GM10248 (cell line): ENCODE data around the gene METTL16.

Experiments
- CTCF ChIA-PET: fragments of 300-600 bp; sonication (Branson Sonifier 250); formaldehyde crosslinking; extraction: SDS; loops from one replicate; lab custom pipeline; 2021; ENCODE audit warnings: antibody characterized with exemption; lab: Yijun Ruan, JAX
- POLR2A ChIA-PET: fragments of 350-650 bp; sonication (Branson Sonifier 250); formaldehyde crosslinking; extraction: SDS; loops from one replicate; lab custom pipeline; 2020; ENCODE audit warnings: antibody characterized with exemption; lab: Yijun Ruan, JAX
- DNase-seq: peaks from one replicate; pipeline ENCODE4 v3.0.0; 2012; ENCODE audit errors: extremely low spot score
- TF ChIP-seq, protein P1 (sequence below): IDR thresholded peaks from 2 replicates; pipeline ENCODE4 v1.5.1; 2012; ENCODE audit warnings: mild to moderate bottlenecking, low read depth; ENCODE audit errors: extremely low read depth, missing control alignments, control extremely low read depth

Gene METTL16

DNA sequence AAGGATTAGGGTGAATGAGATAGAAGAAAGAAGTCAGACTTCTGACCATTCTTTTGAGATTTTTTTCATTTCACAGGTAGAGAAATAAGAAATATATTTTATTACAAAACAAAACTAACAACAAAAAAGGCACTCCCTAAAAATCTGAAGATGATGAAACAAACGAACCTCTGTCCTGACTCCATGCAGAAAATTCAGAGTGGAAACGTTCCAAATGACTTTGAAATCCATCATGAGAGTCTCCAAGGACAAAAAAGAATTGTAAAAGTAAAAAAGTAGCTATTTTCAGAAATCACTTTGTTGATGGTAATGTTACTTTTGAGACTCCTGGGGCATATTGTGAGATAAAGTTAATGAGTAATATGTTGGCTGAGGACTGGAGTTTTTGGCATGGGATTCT is 84.5 kb downstream of the METTL16 start:
- POLR2A ChIA-PET: no interaction called here
- CTCF ChIA-PET: interaction anchor here (1.2 to 3.0 kb wide), 3 partner anchors 9 to 44 kb away, joined by 3 to 12 read pairs (median 8); no protein-coding TSS in a partner anchor
- DNase-seq: no peak
- TF ChIP-seq, protein P1, sequence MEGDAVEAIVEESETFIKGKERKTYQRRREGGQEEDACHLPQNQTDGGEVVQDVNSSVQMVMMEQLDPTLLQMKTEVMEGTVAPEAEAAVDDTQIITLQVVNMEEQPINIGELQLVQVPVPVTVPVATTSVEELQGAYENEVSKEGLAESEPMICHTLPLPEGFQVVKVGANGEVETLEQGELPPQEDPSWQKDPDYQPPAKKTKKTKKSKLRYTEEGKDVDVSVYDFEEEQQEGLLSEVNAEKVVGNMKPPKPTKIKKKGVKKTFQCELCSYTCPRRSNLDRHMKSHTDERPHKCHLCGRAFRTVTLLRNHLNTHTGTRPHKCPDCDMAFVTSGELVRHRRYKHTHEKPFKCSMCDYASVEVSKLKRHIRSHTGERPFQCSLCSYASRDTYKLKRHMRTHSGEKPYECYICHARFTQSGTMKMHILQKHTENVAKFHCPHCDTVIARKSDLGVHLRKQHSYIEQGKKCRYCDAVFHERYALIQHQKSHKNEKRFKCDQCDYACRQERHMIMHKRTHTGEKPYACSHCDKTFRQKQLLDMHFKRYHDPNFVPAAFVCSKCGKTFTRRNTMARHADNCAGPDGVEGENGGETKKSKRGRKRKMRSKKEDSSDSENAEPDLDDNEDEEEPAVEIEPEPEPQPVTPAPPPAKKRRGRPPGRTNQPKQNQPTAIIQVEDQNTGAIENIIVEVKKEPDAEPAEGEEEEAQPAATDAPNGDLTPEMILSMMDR: no peak

DNA sequence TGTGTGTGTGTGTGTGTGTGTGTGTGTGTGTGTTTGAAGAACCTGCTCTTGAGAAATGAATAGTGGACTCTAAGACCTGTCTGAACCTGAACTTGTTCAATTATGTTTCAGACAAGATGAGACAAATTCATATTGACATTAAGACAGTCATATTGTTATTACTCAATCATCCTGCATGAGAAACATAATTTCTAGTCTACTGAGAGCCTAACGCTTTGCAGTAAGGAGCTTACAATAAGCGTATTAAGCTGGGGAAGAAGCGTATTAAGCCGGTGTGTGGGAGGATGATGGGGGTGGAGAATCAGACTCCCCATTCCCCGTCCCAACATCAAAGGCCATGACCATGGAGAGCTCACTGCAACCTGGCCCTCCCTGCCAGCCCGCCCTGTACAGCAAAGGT is 88.4 kb downstream of the METTL16 start:
- no peak for DNase-seq
- TF ChIP-seq, protein P1: no peak
- ChIA-PET POLR2A (no interaction called here), CTCF (interaction anchor here (14.7 kb wide), 1 partner anchor 41 kb away, joined by 404 read pairs; no protein-coding TSS in a partner anchor)

DNA sequence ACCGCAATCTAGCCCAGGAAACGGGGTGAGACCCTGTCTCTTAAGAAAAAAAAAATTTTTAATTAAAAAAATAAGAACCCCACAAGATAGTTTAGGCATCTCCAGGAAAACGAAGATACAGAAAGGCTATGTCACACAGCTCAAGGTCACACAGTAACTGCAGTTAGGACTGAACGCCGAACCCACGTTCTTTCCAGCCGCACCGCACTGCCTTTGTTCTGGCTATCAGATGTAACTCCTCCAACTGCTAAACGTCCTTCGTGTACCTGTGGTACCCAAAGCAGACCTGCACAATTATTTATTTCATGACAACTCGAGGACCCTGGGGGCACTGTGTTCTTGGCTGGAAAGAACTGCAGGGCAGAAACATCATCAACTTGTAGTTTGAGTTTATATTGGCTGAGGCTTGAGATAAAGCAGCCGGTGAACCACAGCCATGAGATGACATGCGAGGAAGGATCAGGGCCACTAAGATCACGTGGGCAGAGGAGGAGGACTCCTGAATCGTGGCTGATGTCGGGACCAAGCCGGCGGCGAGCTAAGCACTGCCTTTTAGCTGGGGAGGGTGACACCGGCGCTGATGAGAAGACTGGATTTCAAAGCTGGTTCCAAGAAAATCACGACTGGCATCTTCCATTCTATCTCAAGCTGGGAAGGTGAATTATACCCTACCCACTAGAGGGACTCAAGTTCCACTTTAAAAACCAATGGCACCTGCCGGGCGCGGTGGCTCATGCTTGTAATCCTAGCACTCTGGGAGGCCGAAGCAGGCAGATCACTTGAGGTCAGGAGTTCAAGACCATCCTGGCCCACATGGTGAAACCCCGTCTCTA is 90.2 kb downstream of the METTL16 start:
- ChIA-PET CTCF (interaction anchor here (1.0 to 14.7 kb wide), 3 partner anchors 11 to 69 kb away, joined by 3 to 404 read pairs (median 5); no protein-coding TSS in a partner anchor), POLR2A (no interaction called here)
- TF ChIP-seq, protein P1: no peak
- DNase-seq: no peak

DNA sequence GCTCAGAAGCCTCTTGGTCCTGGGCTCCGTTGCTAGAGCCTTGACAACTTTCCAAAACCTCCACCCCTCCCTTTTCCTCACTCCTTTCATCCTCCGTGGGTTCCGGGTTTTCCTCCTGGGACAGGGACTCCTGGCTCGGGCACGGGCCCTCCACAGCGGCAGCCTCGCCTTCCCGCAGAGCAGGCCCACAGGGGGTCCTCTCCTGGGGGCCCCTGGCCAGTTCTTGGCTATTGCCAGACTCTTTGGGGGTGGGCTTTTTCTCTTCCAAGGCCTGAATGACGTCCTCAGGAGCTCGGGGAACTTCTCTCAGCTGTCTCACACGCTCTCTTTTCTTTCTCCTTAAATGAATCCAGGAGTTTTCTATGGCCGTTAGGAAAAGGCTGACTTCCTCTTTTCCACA is 91.5 kb downstream of the METTL16 start:
- POLR2A ChIA-PET: no interaction called here
- TF ChIP-seq, protein P1: no peak
- CTCF ChIA-PET: interaction anchor here (5.8 to 14.7 kb wide), 2 partner anchors 15 to 38 kb away, joined by 74 to 404 read pairs; no protein-coding TSS in a partner anchor
- no peak for DNase-seq

DNA sequence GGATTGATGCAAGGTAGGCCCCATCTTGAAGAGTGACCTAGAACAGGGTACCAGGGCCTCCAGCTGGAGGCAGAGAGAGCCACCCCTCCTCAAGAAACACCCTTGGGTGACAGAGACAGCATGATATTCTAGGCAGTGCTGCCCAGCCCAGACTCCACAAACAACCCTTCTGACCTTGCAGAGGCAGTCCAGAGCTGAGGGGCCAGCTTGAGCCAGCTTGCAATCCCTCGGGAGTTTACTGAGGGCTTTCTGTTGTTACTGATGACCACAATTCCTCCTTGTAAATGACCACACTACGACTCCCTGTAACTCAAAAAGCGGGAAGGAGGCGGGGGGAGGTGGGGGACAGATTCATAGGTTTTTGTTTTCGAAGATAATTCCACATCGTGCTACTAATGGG is 92.2 kb downstream of the METTL16 start:
- POLR2A ChIA-PET: interaction anchor here (1.1 kb wide), 1 partner anchor 17 kb away, joined by 5 read pairs; no protein-coding TSS in a partner anchor
- DNase-seq: no peak
- TF ChIP-seq, protein P1: no peak
- CTCF ChIA-PET: interaction anchor here (1.0 to 14.7 kb wide), 5 partner anchors 9 to 37 kb away, joined by 3 to 404 read pairs (median 4); no protein-coding TSS in a partner anchor

DNA sequence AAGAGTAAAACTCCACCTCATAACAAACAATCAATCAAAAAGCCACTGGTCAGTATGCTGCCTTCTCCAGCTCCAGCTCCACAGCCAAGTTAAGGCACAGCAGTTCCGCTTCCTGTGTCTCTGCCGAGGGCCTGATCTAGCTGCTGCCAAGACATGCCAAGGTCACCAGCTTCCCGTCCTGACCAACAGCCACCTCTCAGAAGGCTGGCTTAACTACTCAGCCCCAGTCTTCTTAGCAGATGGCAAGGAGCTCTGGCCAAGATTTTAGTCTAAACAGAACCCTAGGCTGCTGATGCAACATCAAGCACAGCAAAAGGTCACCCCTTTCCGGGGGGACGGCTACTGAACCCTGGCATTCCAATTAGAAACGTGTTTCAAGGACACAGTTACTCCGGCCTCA is 93.1 kb downstream of the METTL16 start:
- no peak for DNase-seq
- ChIA-PET CTCF (interaction anchor here (1.0 to 14.7 kb wide), 6 partner anchors 8 to 91 kb away, joined by 3 to 404 read pairs (median 4); no protein-coding TSS in a partner anchor), POLR2A (interaction anchor here (1.1 kb wide), 1 partner anchor 17 kb away, joined by 5 read pairs; no protein-coding TSS in a partner anchor)
- TF ChIP-seq, protein P1: no peak
